Left renal pelvis (tissue), 4 donors: ENCODE measurements around the gene TUB. TPM values are rescaled to one million over a fixed set of nuclear protein-coding genes. Genes with fewer than 3 reads are reported as not detected.

Source experiments
- DNase-seq, 4 donors: peaks; one replicate each; pipeline ENCODE4 v3.0.0-alpha.2; 2013; ENCODE audit warnings: low read depth in 4 of 4, low spot score in 3 of 4
- polyA plus RNA-seq, 4 donors: library from polyadenylated mRNA; unstranded; fragments of 120-200 nt; gene quantifications; one replicate each; pipeline ENCODE4 v1.2.1, GENCODE V29; 2013; ENCODE audit not compliant: insufficient read length in 4 of 4

TUB gene
- polyA plus RNA-seq, 4 donors: 23.4 to 28.6 (median 24.9) TPM

DNA sequence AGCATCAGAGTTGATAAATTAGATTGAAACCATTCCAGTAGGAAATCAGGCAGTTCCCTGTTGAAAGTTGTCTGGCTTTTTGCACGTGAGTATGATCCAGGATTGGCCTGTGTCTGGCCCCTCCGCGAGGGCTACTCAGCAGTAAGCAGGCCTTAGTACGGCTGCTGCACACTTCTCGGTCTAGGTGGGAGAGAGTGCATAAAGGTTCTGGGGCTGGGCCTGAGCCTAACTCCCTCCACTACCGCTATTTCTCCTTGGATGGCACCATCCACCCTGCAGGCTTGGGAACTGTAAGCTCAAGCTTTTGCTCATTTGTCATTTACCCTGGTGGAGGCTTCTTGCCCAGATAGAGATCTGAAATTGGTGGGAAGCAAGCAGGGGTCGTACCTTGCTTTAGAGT lies 22.0 kb downstream of the TUB start:
- DNase-seq: no peak

DNA sequence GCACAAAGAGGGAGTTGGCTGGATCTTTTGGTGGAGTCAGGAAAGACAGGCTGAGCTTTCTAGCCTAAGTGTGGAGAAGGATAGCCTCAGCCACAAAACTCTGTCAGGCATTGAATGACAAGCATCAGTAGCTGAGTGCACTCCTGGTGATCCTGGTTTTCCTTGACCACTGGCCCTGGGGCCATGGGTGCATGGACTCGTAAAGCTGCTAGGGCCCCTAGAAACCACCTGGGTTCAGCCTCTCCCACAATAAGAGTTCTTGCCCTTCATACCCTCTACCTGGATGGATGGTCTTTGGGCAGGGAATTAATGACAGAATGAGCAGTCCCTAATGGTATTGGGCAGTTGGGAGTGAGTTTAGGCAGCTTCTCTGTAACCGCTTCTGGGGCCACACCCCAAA lies 22.9 kb downstream of the TUB start:
- no peak for DNase-seq

DNA sequence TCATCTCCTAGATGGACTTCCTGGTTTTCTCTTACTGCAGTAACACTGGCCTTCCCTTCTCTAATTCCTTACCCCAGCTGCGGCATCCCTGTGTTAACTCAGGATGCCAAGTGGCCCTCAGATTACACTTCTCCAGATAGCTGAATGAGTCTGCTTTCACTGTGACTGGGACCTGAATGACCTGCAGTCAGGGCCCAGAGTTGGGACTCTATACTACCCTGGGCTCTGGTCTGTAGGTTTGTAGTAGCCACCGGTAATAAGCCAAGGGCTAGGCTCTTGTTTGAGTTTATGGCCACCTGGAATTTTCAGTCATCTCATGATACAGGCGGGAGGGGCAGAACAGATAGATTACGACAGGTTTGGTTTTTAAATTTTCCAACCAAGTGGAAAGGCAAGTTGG lies 24.1 kb downstream of the TUB start:
- DNase-seq: no peak

DNA sequence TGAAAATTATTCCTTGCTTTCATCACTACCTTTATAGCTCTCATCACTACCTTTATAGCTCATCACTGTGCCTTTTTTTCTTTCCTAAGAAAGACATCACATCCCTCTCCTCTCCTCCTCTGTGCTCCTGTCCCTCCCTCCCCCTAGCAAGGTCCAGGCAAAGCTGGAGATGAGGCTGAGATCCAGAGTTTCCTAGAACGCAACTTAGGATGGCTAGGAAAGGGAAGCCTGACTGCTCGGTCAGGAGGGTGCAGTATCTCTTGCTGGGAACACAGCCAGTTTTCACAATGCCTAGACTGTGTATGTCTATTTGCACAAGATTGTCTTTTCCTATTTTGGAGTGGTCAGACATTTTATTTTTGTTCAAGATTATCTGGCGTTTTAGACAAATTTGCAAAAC lies 24.7 kb downstream of the TUB start:
- no peak for DNase-seq

DNA sequence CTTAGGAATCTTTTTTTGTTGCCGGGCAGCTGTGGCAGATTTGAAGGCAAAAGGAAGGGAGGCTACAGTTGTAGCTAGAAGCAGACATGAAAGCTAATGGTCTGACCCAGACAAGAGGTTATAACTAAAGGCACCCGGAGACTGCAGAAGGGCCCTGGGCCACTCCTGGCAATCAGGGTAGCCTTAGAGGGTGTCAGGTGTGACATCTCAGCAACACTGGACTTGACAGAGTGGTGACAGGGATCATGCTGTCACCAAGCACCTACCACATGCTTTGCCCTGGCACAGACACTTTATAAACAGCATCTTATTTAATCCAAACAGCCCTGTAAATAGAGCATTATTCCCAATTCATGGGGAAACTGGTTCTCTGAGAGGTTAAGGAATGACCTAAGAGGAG lies 25.7 kb downstream of the TUB start:
- no peak for DNase-seq

DNA sequence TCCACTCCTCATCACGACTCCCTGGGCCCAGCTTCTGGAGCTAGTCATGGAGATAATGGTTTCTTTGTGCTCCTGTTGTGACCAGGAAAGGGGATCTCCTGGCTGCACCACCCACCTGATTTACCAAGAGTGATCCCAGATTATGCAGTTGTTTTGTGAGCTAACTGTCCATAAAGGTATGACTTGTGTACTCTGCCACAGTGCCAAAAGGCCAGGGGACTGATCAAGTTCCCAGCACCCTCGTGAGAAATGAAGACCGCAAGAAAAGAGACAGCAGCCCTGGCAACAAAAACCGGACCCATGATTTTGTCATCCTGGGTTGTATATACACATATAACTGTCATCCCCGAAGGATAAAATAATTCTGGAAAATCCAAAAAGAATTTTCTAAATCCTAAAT lies 26.6 kb downstream of the TUB start:
- no peak for DNase-seq

DNA sequence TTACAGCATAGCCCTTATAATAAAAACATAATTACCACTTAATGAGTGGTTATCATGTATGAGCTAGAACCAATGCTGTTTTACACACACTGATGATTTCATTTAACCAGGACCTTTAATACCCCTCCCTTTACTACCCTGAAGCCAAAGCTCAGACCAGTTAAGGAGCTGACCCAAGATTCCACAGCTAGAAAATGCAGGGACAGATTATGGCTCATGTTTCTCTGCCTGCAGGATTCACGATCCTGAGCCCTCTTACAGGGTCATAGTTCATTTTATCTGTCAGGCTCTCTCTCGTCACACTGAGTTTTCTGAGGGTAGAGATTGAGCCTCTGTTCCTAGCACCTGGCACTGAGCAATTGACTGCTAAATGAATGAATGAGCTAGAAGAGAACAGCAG lies 27.4 kb downstream of the TUB start:
- no peak for DNase-seq

DNA sequence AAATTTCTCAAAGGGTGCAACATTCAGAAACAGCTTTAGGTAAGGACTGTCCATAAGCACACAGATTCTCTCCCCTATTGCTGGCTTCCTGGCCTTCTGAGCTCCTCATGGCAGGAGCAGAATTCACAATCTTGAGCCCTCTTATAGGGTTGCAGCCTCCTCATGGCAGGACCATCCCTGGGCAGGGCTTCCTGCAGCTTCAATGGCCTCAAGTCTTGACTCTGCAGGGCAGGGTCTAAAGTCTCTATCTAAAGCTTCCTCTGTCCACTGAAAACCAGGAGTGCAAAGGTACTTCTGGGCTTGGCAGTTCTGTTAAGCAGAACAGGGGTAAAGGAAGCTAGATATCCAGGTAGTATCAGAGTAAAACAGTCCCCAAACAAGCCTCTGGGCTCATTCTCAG lies 28.7 kb downstream of the TUB start:
- DNase-seq: no peak

DNA sequence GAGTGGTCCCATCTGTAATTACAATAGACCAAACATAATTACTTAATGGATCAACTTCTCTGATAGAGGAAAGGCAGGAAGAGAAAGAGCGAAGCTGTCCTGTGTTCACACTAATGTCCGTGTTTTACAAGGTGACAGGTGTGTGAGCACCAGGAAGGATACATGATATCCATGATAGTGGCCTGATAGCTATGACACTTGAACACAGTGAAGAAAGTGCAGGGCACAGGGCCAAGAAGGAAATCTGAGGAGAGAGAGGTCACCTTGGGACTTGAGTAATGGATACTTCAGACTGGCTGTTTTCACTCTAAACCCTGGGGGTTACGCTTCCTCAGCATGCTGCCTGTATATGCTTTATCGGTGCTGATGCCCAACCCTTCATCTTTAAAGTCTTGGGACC lies 29.4 kb downstream of the TUB start:
- no peak for DNase-seq

DNA sequence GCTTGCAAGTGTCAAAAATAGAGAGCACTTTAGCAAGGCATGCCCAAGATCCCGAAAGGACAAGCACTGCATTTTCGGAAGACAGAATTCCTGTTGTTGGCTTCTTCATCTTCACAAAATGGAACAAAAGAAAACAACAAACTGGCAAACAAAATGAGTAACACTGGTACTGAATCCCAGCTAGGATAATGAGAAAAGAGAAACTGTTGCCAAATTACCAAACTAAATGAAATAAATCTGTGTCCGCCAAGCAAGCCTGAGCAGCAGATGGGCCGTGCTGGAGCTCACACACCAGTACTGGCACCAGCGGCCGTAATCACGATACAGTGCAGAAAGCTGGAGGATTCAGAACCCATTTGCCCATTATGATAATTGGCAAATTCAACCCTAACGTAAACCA lies 30.6 kb downstream of the TUB start:
- no peak for DNase-seq

DNA sequence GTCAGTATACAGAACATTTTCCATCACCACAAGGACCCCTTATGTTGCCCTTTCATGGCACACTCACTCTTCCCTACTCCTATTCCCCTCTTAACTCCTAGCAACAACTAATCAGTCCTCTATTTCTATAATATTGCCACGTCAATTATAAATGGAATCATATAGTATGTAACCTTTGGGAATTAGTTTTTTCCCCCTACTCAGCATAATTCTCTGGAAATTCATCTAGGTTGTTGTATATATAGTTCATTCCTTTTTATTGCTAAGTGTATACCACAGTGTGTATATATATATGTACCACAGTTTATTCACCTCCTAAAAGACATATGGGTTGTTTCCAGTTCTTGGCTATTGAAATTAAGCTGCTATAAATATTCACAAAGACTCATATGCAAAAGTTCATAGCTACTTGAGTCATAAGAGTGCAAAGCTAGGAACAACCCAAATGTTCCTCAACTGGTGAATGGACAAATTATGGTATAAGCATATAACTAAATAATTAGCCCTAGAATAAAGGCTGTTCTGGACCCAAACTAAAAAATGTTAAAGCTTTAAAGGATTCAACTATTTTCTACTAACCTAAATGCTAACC lies 41.3 kb downstream of the TUB start:
- DNase-seq: no peak

DNA sequence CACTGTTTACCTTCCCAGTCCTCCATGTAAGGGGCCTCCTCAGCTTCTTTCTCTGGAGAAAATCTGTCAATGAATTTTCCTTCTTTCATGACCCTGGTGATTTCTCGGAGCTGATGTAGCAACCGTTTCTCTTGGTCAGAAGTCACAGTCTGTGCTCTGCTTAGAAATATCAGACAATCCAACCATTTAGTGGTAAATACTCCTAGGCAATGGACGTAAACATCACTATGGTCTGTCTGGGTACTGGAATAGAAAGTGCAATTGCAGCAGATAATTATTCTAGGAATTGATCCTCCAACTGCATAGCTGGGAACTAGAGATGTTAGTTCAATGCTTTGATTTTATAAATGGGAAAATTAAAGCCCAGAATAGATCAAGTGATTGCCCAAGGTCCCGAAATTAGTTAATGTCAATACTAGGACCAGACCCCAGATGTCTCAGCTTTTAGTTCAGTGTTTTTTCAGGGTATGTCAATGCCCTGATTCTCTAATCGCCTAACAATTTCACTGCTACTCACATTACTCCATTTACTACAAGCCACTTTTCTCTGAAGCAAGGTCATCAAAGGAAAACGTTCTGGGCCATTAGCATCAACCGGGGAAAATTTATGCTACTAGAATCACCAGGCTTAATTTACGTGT lies 45.8 kb downstream of the TUB start:
- DNase-seq: no peak

DNA sequence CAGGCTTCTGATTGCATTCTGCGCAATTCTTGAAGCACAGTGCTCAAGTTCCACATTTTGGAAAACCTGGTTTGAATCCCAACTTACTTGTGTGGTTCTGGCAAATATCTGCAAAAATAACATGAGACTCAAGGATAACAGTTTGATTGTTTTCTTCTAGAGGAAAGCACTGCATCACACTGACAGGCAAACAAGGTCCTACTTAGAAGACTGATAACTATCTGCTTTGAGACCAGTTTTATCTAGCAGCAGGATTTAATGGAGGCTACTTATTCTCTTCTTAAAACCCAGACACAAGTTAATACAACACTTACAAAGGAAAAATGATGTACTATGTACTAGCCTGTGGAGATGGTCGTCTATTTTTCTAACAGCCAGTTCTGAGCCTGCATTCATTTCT lies 46.4 kb downstream of the TUB start:
- DNase-seq: no peak

DNA sequence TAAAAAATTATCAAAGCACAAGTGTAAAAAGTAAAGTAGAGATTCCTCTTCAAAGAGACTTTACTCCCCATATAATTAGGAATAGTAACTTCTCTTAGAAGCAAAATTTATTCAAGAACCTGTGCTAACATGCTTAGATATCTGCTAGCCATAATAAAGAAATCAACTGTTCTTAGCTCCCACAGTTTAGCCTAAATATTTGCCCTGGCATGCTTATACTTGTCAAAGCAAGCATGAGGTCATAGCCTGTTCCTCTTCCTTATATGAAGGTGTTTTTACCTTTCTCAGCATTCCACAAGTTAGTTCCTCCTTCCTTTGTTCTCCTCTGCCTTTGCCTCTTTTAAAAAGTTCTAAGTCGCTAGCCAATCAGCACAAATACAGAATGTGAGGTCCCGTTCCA lies 57.5 kb downstream of the TUB start:
- no peak for DNase-seq

DNA sequence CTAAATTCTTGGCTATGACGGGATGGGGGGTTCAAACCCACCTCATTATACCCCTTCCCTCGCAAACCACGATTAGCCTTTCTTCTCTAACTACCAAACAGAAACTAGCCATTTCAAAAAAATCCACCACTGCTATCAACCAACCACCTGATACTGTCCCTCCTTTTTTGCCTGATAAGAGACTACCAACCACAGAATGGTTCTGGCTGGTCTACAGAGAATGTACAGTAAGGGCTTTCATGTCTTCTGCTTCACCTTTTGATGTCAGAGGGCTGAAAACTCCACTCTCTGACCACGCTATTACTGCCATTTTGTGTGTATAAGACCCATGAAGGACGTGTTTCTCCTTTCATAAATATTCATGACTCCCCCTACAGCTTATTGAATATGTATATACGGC lies 68.7 kb downstream of the TUB start:
- no peak for DNase-seq

Other genes starting within 250 kb of the TUB start
- under 1 TPM in 2 of 4 donors, not detected in 2; 0.04 to 0.15 TPM for gene OR10A6, start 149.9 kb upstream of the TUB start, polyA plus RNA-seq
- gene OR10A3, start 139.5 kb upstream of the TUB start, polyA plus RNA-seq: under 1 TPM in 2 of 4 donors, not detected in 2; 0.10 to 0.13 TPM
- not detected for gene NLRP10, start 115.8 kb upstream of the TUB start, polyA plus RNA-seq
- gene EIF3F, start 93.9 kb upstream of the TUB start, polyA plus RNA-seq: 100 to 1,000 TPM; 283 to 343 (median 321) TPM
- gene RIC3, start 87.8 kb downstream of the TUB start, polyA plus RNA-seq: 10 to 100 TPM in 3 of 4 donors, 1 to 10 TPM in 1; 6.6 to 18.1 (median 12.5) TPM
- under 1 TPM; 0.16 to 0.84 (median 0.53) TPM for gene LMO1, start 182.7 kb downstream of the TUB start, polyA plus RNA-seq